MCF 10A (cell line): Measurements from ENCODE around the gene PARP2. TPM values are rescaled to one million over a fixed set of nuclear protein-coding genes. Genes with fewer than 3 reads are reported as not detected.

Experiments
- BruUV-seq: library from RNA; stranded (reverse); fragments of 400-500 nt; replicated peaks from 2 replicates; lab custom pipeline; 2021; lab: Mats Ljungman, UMichigan
- CTCF ChIA-PET: fragments of 300-600 bp; sonication (Branson Sonifier 250); formaldehyde crosslinking; extraction: SDS; loops from one replicate; lab custom pipeline; 2021; ENCODE audit warnings: antibody characterized with exemption, inconsistent platforms; lab: Yijun Ruan, JAX
- POLR2A ChIA-PET: fragments of 300-600, 350-650 bp; sonication (Branson Sonifier 250); formaldehyde crosslinking; extraction: SDS; loops from one replicate; lab custom pipeline; 2020; ENCODE audit warnings: antibody characterized with exemption, inconsistent platforms; lab: Yijun Ruan, JAX
- DNase-seq: peaks from one replicate; pipeline ENCODE4 v3.0.0-alpha.2; 2018; ENCODE audit not compliant: unreplicated experiment
- H3K27ac Mint-ChIP-seq: one replicate; pipeline ENCODE4 v1.8.0; 2022; ENCODE audit warnings: mild to moderate bottlenecking, low read depth, mixed read lengths; ENCODE audit not compliant: unreplicated experiment
- H3K27me3 Mint-ChIP-seq: one replicate; pipeline ENCODE4 v1.8.0; 2022; ENCODE audit warnings: mixed read lengths; ENCODE audit not compliant: insufficient read depth, unreplicated experiment
- H3K36me3 Mint-ChIP-seq: one replicate; pipeline ENCODE4 v1.8.0; 2022; ENCODE audit warnings: mild to moderate bottlenecking, moderate library complexity, mixed read lengths; ENCODE audit not compliant: insufficient read depth, unreplicated experiment
- H3K4me1 Mint-ChIP-seq: one replicate; pipeline ENCODE4 v1.8.0; 2022; ENCODE audit warnings: mixed read lengths; ENCODE audit not compliant: insufficient read depth, unreplicated experiment
- H3K4me3 Mint-ChIP-seq: one replicate; pipeline ENCODE4 v1.8.0; 2022; ENCODE audit warnings: mild to moderate bottlenecking, moderate library complexity, mixed read lengths; ENCODE audit not compliant: unreplicated experiment
- H3K9me3 Mint-ChIP-seq: one replicate; pipeline ENCODE4 v1.8.0; 2022; ENCODE audit warnings: mixed read lengths; ENCODE audit not compliant: unreplicated experiment
- intact Hi-C: fragments of 100-400 bp; cut with micrococcal nuclease; formaldehyde crosslinking; loops from 2 replicates; pipeline ENCODE4 v1.14.1; 2022
- total RNA-seq: library from RNA; stranded (reverse); gene quantifications from 2 replicates; pipeline ENCODE4 v1.2.3, GENCODE V29; 2022
- TF ChIP-seq, protein P1 (sequence below): fragments of 200-600 bp; IDR thresholded peaks from one replicate; pipeline ENCODE4 v1.8.0; 2022; ENCODE audit warnings: antibody characterized with exemption, mild to moderate bottlenecking; ENCODE audit not compliant: unreplicated experiment

Gene PARP2
- total RNA-seq, 1 experiment from 2014 or later: 33.4 TPM

DNA sequence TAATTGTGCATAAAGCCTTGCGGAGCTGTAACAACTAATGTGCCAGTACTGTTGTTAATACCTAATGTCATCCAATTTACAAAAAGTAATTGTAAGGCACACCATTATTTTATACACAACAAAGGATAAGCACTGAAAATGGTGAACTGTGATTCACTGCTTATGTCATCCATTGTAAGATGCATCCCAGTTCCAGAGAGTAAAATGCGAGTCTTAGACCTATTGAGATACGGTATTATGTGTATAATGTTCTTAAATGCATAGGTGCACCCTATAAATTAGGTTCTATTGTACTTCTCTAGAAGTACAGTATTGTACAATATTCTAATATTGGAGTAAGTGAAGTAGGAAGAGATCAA is 406 bp downstream of the PARP2 start:
- TSS peak; percentile 75 for BruUV-seq
- H3K27ac Mint-ChIP-seq: peak overlapping the region; percentile 92

DNA sequence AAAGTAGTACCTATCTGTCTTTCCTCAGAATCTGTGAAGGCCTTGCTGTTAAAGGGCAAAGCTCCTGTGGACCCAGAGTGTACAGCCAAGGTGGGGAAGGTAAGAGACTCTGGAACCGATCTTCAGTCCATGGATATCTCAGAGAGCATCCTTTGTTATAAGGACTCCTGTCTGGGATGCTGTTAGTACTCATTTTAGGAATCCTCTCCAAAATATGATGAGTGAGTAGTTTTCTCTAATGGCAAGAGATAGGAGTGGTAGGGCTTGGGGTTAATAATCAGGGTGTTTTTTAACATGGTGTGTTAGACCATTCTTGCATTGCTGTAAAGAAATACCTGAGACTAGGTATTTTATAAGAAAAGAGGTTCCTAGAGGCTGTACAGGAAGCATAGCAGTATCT is 1.9 kb downstream of the PARP2 start:
- CTCF ChIA-PET: interaction anchor here (1.3 to 8.8 kb wide), 2 partner anchors 18 to 20 kb away, joined by 4 to 57 read pairs; no protein-coding TSS in a partner anchor

More for the DNA sequence above, 406 bp downstream of the PARP2 start:
- Mint-ChIP-seq H3K36me3 (peaks cover 43% of the 10 kb centered on the region), H3K4me3 (peak overlapping the region; percentile 78), H3K9me3 (no peaks in the 10 kb centered on the region), H3K27me3 (no peaks in the 10 kb centered on the region), H3K4me1 (peaks cover 7% of the 10 kb centered on the region)
- TF ChIP-seq, protein P1, sequence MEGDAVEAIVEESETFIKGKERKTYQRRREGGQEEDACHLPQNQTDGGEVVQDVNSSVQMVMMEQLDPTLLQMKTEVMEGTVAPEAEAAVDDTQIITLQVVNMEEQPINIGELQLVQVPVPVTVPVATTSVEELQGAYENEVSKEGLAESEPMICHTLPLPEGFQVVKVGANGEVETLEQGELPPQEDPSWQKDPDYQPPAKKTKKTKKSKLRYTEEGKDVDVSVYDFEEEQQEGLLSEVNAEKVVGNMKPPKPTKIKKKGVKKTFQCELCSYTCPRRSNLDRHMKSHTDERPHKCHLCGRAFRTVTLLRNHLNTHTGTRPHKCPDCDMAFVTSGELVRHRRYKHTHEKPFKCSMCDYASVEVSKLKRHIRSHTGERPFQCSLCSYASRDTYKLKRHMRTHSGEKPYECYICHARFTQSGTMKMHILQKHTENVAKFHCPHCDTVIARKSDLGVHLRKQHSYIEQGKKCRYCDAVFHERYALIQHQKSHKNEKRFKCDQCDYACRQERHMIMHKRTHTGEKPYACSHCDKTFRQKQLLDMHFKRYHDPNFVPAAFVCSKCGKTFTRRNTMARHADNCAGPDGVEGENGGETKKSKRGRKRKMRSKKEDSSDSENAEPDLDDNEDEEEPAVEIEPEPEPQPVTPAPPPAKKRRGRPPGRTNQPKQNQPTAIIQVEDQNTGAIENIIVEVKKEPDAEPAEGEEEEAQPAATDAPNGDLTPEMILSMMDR: no peak
- intact Hi-C loops: loop anchor here (1.0 to 5.0 kb wide), 4 partner anchors 68 to 339 kb away; partner anchors contain the start of genes APEX1 and TEP1
- ChIA-PET CTCF (interaction anchor here (0.8 to 8.8 kb wide), 8 partner anchors 9 to 347 kb away, joined by 3 to 57 read pairs (median 4); partner anchors contain the start of gene CCNB1IP1), POLR2A (interaction anchor here (0.6 to 4.3 kb wide), 25 partner anchors 9 to 921 kb away, joined by 3 to 205 read pairs (median 5); partner anchors contain the start of genes APEX1, CCNB1IP1, OSGEP and PIP4P1)
- no peak for DNase-seq

DNA sequence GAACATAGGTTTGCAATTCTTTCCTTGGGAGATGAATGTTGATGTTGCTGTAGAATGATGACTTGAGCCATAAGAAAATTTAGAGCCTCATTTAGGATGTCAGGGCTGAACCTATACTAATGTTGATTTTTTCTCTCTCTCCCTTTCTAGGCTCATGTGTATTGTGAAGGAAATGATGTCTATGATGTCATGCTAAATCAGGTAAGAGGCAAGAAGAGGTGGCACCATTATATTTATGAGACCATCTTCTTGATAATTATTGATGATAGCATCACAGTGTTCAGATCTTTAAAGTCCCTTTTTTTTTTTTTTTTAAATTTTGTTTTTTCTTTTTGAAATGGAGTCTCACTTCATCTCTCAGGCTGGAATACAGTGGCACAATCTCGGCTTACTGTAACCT is 3.3 kb downstream of the PARP2 start:
- Mint-ChIP-seq H3K36me3 (peaks cover 68% of the 10 kb centered on the region), H3K9me3 (no peaks in the 10 kb centered on the region), H3K27me3 (no peaks in the 10 kb centered on the region), H3K4me3 (no peak overlapping the region), H3K4me1 (peaks cover 7% of the 10 kb centered on the region), H3K27ac (no peak overlapping the region)
- no TSS peak for BruUV-seq
- CTCF ChIA-PET: interaction anchor here (0.6 to 1.4 kb wide), 2 partner anchors 19 to 963 kb away, joined by 3 read pairs; no protein-coding TSS in a partner anchor
- POLR2A ChIA-PET: no interaction called here
- intact Hi-C loops: no loop called here
- TF ChIP-seq, protein P1: no peak
- DNase-seq: no peak

More for the DNA sequence above, 1.9 kb downstream of the PARP2 start:
- DNase-seq: no peak
- Mint-ChIP-seq H3K27me3 (no peaks in the 10 kb centered on the region), H3K4me3 (no peak overlapping the region), H3K36me3 (peaks cover 55% of the 10 kb centered on the region), H3K9me3 (no peaks in the 10 kb centered on the region), H3K27ac (peak overlapping the region; percentile 32), H3K4me1 (peaks cover 7% of the 10 kb centered on the region)
- TF ChIP-seq, protein P1: no peak
- no TSS peak for BruUV-seq
- intact Hi-C loops: no loop called here
- POLR2A ChIA-PET: interaction anchor here (4.3 kb wide), 1 partner anchor 338 kb away, joined by 65 read pairs; the partner anchor contains the start of gene RNASE4

DNA sequence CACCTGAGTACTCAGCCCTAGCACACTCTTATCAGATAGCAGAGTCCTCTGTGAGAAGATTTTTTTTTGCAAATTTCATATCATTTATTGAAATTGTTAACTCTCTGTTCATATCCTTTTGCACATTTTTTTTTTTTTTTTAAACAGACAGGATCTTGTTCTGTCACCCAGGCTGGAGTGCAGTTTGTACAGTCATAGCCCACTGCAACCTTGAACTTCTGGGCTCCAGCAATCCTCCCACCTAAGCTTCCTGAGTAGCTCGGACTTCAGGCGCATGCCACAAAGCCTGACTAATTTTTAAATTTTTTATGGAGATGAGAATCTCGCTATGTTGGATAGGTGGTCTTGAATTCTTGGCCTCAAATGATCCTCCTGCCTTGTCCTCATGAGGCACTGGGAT is 4.3 kb downstream of the PARP2 start:
- ChIA-PET POLR2A (interaction anchor here (1.0 kb wide), 1 partner anchor 15 kb away, joined by 3 read pairs; no protein-coding TSS in a partner anchor), CTCF (interaction anchor here (0.7 to 1.4 kb wide), 2 partner anchors 20 to 262 kb away, joined by 3 read pairs; no protein-coding TSS in a partner anchor)
- TF ChIP-seq, protein P1: no peak
- Mint-ChIP-seq H3K4me1 (peaks cover 7% of the 10 kb centered on the region), H3K4me3 (no peak overlapping the region), H3K9me3 (no peaks in the 10 kb centered on the region), H3K36me3 (peaks cover 79% of the 10 kb centered on the region), H3K27ac (no peak overlapping the region), H3K27me3 (no peaks in the 10 kb centered on the region)
- no TSS peak for BruUV-seq
- no peak for DNase-seq
- intact Hi-C loops: no loop called here
